Measurements from ENCODE around the gene APLP1.

Gene APLP1

GRCh38 chr19:35925501-35925900, 57.1 kb downstream of the APLP1 start:
- Histone ChIP-seq H3K27me3 (ENCODE audit: insufficient read depth, low read length) (peaks cover 20% of the 10 kb centered on the region), H3K79me2 (ENCODE audit: control insufficient read depth, insufficient read depth, low read length, unreplicated experiment) (no peaks in the 10 kb centered on the region), H3K4me3 (ENCODE audit: low read depth, low read length) (no peak overlapping the region), H2AFZ (ENCODE audit: low read length, unreplicated experiment) (no peak overlapping the region), H3K27ac (ENCODE audit: low read depth, low read length) (no peak overlapping the region), H3K4me1 (ENCODE audit: control insufficient read depth, insufficient read depth, low read length, unreplicated experiment) (no peaks in the 10 kb centered on the region), H3K36me3 (ENCODE audit: insufficient read depth, low read length) (no peaks in the 10 kb centered on the region)

GRCh38 chr19:35928507-35928906, 60.1 kb downstream of the APLP1 start:
- H3K36me3 ChIP-seq (ENCODE audit: insufficient read depth, low read length), result no peaks in the 10 kb centered on the region
- H2AFZ ChIP-seq (ENCODE audit: low read length, unreplicated experiment), result no peak overlapping the region
- H3K4me3 ChIP-seq (ENCODE audit: low read depth, low read length), result no peak overlapping the region
- H3K27me3 ChIP-seq (ENCODE audit: insufficient read depth, low read length), result peaks cover 18% of the 10 kb centered on the region
- H3K79me2 ChIP-seq (ENCODE audit: control insufficient read depth, insufficient read depth, low read length, unreplicated experiment), result no peaks in the 10 kb centered on the region
- no peak overlapping the region for H3K27ac ChIP-seq (ENCODE audit: low read depth, low read length)
- H3K4me1 ChIP-seq (ENCODE audit: control insufficient read depth, insufficient read depth, low read length, unreplicated experiment), result no peaks in the 10 kb centered on the region

Measured in ACC112 (cell line).